ENCODE data around the gene MT3. TPM values are rescaled to one million over a fixed set of nuclear protein-coding genes. Genes with fewer than 3 reads are reported as not detected.
A peak's percentile ranks its signal among the peaks of the same experiment; 100 is the strongest.

The MT3 gene
- total and polyA plus RNA-seq, 2 of the 13 experiments (the other 11 are each of a cell fraction or from before 2014, with no cell fraction given): not detected

- TF ChIP-seq, protein P1, sequence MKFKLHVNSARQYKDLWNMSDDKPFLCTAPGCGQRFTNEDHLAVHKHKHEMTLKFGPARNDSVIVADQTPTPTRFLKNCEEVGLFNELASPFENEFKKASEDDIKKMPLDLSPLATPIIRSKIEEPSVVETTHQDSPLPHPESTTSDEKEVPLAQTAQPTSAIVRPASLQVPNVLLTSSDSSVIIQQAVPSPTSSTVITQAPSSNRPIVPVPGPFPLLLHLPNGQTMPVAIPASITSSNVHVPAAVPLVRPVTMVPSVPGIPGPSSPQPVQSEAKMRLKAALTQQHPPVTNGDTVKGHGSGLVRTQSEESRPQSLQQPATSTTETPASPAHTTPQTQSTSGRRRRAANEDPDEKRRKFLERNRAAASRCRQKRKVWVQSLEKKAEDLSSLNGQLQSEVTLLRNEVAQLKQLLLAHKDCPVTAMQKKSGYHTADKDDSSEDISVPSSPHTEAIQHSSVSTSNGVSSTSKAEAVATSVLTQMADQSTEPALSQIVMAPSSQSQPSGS (CRISPR knock-in tag; IDR thresholded peaks at IDR 0.05): no peak
- no peak for TF ChIP-seq THYN1 (CRISPR knock-in tag; IDR thresholded peaks at IDR 0.05; ENCODE audit: borderline replicate concordance, low read depth)
- TF ChIP-seq ZHX1 (CRISPR knock-in tag; IDR thresholded peaks at IDR 0.05; ENCODE audit: low read depth): no peak
- TF ChIP-seq ZNF567 (CRISPR knock-in tag; IDR thresholded peaks at IDR 0.05; ENCODE audit: borderline replicate concordance): no peak
- TF ChIP-seq ZBED4 (CRISPR knock-in tag; IDR thresholded peaks at IDR 0.05; ENCODE audit: borderline replicate concordance): peak; percentile 35; the same call in 1 of the 2 replicates
- TF ChIP-seq, protein P2, sequence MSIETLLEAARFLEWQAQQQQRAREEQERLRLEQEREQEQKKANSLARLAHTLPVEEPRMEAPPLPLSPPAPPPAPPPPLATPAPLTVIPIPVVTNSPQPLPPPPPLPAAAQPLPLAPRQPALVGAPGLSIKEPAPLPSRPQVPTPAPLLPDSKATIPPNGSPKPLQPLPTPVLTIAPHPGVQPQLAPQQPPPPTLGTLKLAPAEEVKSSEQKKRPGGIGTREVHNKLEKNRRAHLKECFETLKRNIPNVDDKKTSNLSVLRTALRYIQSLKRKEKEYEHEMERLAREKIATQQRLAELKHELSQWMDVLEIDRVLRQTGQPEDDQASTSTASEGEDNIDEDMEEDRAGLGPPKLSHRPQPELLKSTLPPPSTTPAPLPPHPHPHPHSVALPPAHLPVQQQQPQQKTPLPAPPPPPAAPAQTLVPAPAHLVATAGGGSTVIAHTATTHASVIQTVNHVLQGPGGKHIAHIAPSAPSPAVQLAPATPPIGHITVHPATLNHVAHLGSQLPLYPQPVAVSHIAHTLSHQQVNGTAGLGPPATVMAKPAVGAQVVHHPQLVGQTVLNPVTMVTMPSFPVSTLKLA (IDR thresholded peaks at IDR 0.05): no peak
- TF ChIP-seq ZBTB26 (CRISPR knock-in tag; IDR thresholded peaks at IDR 0.05; ENCODE audit: borderline replicate concordance): peak; percentile 41; the same call in 1 of the 2 replicates
- TF ChIP-seq MBD4 (IDR thresholded peaks at IDR 0.05; ENCODE audit: borderline replicate concordance, low read length): no peak
- no peak for TF ChIP-seq HNRNPL (IDR thresholded peaks at IDR 0.05; ENCODE audit: low read depth, low read length)
- TF ChIP-seq ZNF263 (CRISPR knock-in tag; IDR thresholded peaks at IDR 0.05): 0 out of 2 replicates have a peak, but pooled peaks have one; percentile 30
- no peak for TF ChIP-seq POLR2AphosphoS2 (IDR thresholded peaks at IDR 0.05; ENCODE audit: low read depth, low read length)
- TF ChIP-seq, protein P3, sequence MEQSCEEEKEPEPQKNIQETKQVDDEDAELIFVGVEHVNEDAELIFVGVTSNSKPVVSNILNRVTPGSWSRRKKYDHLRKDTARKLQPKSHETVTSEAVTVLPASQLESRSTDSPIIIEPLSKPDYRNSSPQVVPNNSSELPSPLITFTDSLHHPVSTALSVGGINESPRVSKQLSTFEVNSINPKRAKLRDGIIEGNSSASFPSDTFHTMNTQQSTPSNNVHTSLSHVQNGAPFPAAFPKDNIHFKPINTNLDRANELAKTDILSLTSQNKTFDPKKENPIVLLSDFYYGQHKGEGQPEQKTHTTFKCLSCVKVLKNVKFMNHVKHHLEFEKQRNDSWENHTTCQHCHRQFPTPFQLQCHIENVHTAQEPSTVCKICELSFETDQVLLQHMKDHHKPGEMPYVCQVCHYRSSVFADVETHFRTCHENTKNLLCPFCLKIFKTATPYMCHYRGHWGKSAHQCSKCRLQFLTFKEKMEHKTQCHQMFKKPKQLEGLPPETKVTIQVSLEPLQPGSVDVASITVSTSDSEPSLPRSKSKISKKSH (CRISPR knock-in tag; IDR thresholded peaks at IDR 0.05; ENCODE audit: borderline replicate concordance): no peak
- TF ChIP-seq EP300 (IDR thresholded peaks at IDR 0.05; ENCODE audit: low read depth in 2 of 2, low read length in 2 of 2): peak in 1 of 2 experiments; percentile 81; a peak in 2 of 4 replicates
- TF ChIP-seq EP300 (CRISPR knock-in tag; IDR thresholded peaks at IDR 0.05; ENCODE audit: borderline replicate concordance): peak; percentile 43; the same call in 1 of the 2 replicates
These were observed 37.3 kb upstream of the MT3 start (continued) for GRCh38 chr16:56551796-56552738.

Data from HepG2 (cell line).